Stimulated activated CD8-positive, alpha-beta memory T cell treated with anti-CD3 and anti-CD28 coated beads, Interleukin-4, amount 100 ng/mL, for 1 hour (primary cell): Measurements from ENCODE around the gene ZNF853.
"Not testable (repeated sequence)": the region's sequence is repeated elsewhere in the genome, so short reads cannot be mapped to it uniquely, and the experiment has no call there.

Source experiments
- DNase-seq, 2 donors: peaks; one replicate each; pipeline ENCODE4 v3.0.0-alpha.2; 2020; ENCODE audit warnings: low read depth in 2 of 2, low spot score in 1 of 2

The ZNF853 gene

GRCh38 chr7:6651851-6652445 lies 36.5 kb downstream of the ZNF853 start:
- no peak for DNase-seq

GRCh38 chr7:6652446-6653011 lies 37.1 kb downstream of the ZNF853 start:
- DNase-seq: no peak

DNA sequence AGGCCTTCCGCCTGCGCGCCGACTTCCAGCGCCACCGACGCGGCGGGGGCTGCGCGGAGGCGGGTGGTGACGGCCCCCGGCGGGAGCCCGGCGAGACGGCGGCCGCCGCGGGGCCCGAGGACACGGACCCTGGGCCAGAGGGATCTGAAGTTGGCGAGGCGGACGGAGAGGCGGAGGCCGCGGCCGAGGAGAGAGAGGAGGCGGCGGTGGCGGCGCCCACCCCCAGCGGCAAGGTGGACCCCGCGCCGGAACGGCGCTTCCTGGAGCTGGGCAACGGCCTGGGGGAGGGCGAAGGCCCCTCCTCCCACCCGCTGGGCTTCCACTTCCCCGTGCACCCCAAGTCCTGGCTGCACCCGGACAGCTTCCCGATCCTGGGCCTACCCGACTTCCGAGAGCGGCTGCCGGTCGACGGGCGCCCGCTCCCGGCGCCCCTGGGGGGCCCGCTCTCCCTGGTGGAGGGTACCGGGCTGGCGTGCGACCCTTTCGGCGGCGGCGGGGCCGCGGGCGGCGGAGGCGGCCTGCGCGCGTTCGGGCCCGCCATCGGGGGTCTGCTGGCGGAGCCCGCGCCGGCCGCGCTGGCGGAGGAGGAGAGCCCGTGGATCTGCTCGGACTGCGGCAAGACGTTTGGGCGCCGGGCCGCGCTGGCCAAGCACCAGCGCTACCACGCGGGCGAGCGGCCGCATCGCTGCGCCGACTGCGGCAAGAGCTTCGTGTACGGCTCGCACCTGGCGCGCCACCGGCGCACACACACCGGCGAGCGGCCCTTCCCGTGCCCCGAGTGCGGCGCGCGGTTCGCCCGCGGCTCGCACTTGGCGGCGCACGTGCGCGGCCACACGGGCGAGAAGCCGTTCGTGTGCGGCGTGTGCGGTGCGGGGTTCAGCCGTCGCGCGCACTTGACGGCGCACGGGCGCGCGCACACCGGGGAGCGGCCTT lies 37.9 kb downstream of the ZNF853 start:
- no peak for DNase-seq

GRCh38 chr7:6654113-6654841 lies 38.9 kb downstream of the ZNF853 start:
- no peak for DNase-seq

- no peak for DNase-seq
Measured at GRCh38 chr7:6654842-6655610, 39.6 kb downstream of the ZNF853 start.

DNA sequence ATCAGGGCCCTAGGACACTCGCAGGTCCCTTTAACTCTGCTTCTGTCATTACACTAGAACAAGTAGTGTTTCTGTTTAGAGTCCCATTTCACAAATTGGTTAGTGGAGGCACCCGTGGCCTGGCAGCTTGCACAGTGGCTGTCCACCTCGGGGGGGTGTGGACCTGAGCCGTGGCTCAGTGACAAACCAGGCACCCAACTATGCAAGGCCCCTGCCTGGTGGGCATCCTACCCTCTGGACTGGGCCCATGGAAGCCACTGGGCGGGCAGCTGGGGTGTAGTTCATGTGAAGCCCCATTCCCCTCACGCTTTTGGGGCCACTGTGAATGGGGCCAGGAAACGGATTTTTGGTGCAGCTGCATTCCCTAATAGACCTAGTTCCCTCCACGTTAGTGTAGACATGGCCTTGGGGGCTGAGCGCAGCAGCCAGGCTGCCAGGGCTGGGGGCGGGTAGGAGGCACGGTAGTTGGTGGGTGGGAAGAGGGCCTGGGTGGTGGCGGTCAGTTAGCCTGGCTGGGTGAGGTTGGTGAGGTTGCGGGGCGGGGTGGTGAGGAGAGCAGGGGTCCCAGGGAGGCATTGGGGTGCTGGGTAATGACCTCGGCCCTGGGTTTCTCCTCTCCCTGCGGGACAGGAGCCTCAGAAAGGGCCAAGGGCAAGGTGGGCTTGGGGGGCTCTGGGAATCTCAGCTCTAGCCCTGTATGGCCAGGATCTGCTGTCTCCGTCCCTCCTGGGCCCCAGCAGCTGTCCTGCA lies 40.4 kb downstream of the ZNF853 start:
- no peak for DNase-seq

DNA sequence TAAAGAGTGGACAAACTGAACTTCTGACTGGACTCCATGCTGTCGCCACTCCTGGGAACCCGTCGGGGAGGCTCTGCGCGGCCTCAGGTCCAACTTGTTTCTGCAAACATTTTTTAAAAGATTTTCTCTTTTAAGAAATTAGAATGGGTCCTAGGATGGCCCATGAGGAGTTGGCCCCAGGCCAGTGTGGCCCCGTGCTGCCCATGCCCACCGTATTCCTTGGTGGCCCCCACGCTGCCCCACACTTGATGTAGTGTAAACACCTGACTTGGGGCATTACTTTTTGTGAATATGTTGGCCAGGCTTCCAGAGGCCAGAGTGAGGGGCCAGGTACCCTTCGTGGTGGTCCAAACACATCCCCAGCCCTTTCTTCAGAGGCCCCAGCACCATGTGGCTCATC lies 41.0 kb downstream of the ZNF853 start:
- DNase-seq: no peak

- no peak for DNase-seq
Measured at GRCh38 chr7:6658618-6659345, 43.4 kb downstream of the ZNF853 start.

DNA sequence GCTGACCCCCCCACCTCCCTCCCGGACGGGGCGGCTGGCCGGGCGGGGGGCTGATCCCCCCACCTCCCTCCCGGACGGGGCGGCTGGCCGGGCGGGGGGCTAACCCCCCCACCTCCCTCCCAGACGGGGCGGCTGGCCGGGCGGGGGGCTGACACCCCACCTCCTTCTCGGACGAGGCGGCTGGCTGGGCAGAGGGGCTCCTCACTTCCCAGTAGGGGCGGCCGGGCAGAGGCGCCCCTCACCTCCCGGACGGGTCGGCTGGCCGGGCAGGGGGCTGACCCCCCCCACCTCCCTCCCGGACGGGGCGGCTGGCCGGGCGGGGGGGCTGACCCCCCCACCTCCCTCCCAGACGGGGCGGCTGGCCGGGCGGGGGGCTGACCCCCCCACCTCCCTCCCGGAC lies 55.4 kb downstream of the ZNF853 start:
- not testable (repeated sequence) for DNase-seq
